ENCODE measurements around the gene TMEM135.

- TF ChIP-seq EZH2 (IDR thresholded peaks at IDR 0.05; ENCODE audit: insufficient read depth, poor library complexity, severe bottlenecking), result no peak
- no peak for TF ChIP-seq EZH2phosphoT487 (IDR thresholded peaks at IDR 0.05; ENCODE audit: insufficient read depth, low read depth)
Observed at GRCh38 chr11:87072787-87073186, 35.1 kb downstream of the TMEM135 start.
